8988T (cell line): Measurements from ENCODE around the gene HLA-DPA1.
"Not testable (repeated sequence)": the region's sequence is repeated elsewhere in the genome, so short reads cannot be mapped to it uniquely, and the experiment has no call there.

Experiments used
- DNase-seq: peaks from one replicate; pipeline ENCODE4 v3.0.0; 2011

HLA-DPA1 gene

GRCh38 chr6:33073431-33073871 is at the start of gene HLA-DPA1:
HLA-DPA1 (minus strand) TSS chr6:33073649.
- DNase-seq = peak; percentile 34

- no peak for DNase-seq
These were observed 49.7 kb upstream of the HLA-DPA1 start for GRCh38 chr6:33123181-33123580.

GRCh38 chr6:33120001-33120400 is 46.6 kb upstream of the HLA-DPA1 start:
- no peak for DNase-seq

- no peak for DNase-seq
These were observed 45.2 kb upstream of the HLA-DPA1 start for GRCh38 chr6:33118525-33119123.

- no peak for DNase-seq
These were observed 44.4 kb upstream of the HLA-DPA1 start for GRCh38 chr6:33117811-33118277.

- DNase-seq = no peak
These were observed 43.6 kb upstream of the HLA-DPA1 start for GRCh38 chr6:33116841-33117711.

DNA sequence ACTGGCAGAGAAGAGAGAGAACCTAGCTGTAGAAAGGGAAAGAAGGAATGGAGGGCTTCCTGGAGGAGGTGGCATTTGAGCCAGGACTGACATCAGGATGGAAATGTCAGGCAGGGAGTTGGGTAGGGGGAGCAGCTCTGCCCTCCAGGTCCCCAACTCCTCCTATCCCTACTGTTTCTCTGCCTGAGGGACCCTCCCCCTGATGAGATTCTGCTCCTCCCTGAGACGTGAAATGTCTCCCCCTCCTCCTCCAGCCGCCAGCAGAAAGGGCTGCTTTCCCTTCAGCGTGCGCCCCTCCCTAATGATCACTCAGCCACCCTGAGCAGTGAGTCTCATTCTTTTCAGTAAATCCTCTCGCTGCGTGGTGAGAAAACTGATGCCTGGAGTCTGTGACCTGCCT is 43.0 kb upstream of the HLA-DPA1 start:
- DNase-seq = no peak

DNA sequence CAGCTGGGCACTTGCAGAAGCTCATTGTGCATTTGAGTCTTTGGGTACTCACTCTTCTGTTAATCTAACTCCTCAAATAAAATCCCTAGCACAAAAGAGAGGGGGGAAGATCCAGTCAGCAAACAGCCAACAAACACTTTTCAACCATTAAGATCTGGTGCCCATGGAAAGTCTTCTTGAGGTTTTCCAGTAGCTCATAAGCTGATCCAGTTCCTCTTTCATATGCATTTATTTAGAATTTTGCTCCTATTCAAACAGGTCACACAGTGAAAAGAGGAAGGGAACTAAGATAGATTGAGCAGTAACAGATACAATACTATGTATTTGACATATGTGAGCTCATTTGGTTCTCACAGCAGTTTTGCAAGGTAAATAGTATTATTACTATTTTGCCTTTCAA is 41.0 kb upstream of the HLA-DPA1 start:
- no peak for DNase-seq

- no peak for DNase-seq
These were observed 40.3 kb upstream of the HLA-DPA1 start for GRCh38 chr6:33113755-33114154.

- no peak for DNase-seq
These were observed 38.7 kb upstream of the HLA-DPA1 start for GRCh38 chr6:33112148-33112547.

DNA sequence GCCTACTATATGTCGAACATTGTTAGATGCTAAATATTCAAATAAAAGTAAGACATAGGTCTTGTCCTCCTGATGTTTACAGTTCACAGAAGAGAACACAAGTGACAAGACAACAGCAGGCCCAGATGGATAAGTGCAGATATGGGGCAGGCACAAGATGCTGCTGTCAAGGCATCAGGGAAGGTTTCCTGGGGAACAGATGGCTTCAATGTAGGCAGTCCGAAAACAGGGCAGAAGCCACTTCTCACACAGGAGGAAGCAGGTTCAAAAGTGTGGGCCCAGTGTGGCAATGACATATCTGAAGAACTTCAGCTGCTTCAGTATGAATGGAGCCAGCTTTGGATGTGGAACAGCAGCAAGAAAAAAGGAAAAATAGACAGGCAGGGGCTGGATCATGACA is 34.9 kb upstream of the HLA-DPA1 start:
- no peak for DNase-seq

- no peak for DNase-seq
These were observed 34.2 kb upstream of the HLA-DPA1 start for GRCh38 chr6:33107641-33108040.

DNA sequence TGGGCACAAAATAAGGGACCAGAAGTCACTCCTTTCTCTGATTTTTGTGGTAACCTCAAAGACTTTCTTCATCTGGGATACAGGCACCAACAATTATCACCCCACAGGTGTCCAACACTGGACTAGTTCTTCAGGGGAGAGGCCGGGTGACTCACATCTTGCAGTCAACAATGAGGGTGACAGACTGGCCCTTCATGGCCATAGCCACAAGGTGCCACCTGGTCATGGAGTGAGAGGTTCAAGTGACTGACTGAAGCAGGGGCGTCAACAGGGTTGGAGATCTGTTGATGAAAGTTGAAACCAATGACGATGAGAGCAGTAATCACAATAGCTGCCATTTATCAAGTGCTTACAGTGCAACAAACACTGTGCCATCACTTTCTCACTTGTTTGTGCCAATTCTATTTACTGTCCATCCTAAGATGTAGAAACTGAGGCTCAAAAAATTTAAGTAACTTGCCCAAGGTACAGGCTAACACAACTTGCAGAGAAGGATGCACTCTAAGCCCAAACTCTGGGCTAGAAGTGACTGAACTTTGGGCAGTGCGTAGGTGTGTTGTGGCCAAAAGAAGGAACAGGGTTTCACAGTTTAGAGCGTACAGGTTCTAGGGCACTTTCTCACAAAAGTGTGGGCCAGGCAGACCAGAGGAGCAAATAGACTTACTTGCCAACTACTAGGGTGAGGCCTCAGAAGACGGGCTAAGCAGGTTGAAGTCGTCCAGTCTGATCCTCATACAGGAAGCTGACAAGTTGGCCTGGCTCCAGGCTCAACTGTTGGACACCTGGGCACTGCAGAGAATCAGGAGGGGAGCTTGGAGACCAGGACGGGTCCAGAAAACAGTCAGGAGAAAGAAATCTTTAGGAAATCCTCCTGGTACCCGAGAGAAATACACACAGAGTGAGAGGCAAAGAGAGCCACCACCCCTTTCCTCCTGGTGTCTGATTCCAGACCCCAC is 32.7 kb upstream of the HLA-DPA1 start:
- DNase-seq = no peak

GRCh38 chr6:33105386-33105785 is 31.9 kb upstream of the HLA-DPA1 start:
- DNase-seq = no peak

- DNase-seq = no peak
These were observed 31.4 kb upstream of the HLA-DPA1 start for GRCh38 chr6:33104887-33105286.

- DNase-seq = no peak
These were observed 30.3 kb upstream of the HLA-DPA1 start for GRCh38 chr6:33103776-33104175.

DNA sequence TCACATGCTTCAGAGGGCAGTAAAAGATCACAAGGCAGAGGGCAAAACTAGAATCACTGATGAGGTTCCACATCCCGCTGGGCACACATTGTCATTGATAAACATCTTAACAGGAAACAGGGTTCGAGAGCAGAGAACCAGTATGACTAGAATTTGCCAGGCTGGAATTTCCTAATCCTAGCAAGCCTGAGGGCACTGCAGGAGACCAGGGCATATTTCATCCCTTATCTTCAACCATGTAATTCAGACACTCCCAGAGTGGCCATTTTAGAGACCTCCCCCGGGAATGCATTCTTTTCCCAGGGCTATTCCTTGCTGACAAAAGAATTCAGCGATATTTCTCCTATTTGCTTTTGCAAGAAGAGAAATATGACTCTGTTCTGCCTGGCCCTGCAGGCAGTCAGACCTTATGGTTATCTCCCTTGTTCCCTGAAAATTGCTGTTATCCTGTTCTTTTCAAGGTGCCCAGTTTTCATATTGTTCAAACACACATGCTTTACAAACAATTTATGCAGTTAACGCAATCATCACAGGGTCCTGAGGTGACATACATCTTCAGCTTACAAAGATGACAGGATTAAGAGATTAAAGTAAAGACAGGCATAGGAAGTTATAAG is 27.8 kb upstream of the HLA-DPA1 start:
- DNase-seq = not testable (repeated sequence)

GRCh38 chr6:33095681-33096080 is 22.2 kb upstream of the HLA-DPA1 start:
- no peak for DNase-seq

- DNase-seq = no peak
These were observed 20.4 kb upstream of the HLA-DPA1 start for GRCh38 chr6:33093855-33094254.

DNA sequence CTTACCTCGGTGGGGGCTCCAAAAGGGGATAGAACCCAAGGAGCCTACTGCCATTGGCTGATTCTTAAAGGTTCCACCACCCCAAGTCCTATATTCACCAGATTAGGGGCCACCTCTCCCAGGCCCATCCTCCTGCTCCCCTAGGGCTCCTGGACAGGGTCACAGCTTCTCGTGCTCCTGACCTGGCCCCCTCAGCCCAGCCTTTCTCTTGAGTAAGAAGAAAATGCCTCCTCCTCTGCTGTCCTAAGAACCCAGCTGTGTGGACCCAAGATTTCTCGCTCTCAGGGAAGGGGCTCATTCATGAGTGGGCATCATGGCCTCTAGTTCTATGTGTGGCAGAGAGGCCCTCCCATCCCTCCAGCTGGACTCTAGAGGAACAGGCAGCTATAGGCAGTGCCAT is 18.9 kb upstream of the HLA-DPA1 start:
- no peak for DNase-seq

- DNase-seq = peak; percentile 38
These were observed 18.5 kb upstream of the HLA-DPA1 start for GRCh38 chr6:33091957-33092356.

DNA sequence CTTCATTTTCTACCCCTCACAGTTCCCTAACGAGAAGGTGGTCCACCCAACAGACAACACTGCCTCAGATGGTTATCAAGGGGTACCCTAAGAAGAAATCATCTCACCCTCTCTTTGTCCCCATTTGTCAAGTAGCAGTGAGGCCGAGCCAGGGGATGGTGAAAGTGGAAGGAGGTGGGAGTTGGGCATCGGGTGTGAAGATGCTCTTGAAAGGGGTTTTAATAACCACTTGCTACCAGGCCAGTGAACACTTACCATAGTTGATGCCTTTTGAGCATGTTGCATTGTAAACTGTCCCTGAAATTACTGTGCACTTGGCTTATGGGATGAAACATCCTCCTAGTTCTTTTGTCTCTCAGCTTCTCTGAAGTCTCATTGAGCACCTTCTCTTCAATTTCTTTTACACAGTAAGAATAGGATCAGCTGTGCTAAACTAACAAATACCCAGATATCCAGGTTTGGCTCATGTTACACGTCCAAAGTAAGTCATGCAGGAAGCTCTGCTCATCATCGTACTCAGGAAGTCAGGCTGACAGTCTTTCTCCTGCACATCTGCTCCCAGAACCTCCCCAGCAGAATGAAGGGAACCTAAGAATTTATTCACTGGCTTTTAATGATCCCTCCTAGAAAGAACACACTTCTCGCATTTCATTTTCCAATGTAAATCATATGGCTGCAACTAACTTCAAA is 15.6 kb upstream of the HLA-DPA1 start:
- no peak for DNase-seq
